GM19023 (cell line): Measurements from ENCODE around the gene FGA.
"Not testable (repeated sequence)": the region's sequence is repeated elsewhere in the genome, so short reads cannot be mapped to it uniquely, and the experiment has no call there.

ENCODE experiments used
- ATAC-seq: cut with Tn5 transposase; IDR thresholded peaks from one replicate; pipeline ENCODE4 v1.9.1; 2021; ENCODE audit warnings: mild to moderate bottlenecking, moderate library complexity; ENCODE audit not compliant: unreplicated experiment

Gene FGA

GRCh38 chr4:154608361-154609252, 18.1 kb upstream of the FGA start:
- no peak for ATAC-seq

GRCh38 chr4:154606728-154607723, 16.5 kb upstream of the FGA start:
- ATAC-seq, result no peak

GRCh38 chr4:154604696-154605200, 14.2 kb upstream of the FGA start:
- ATAC-seq, result no peak

GRCh38 chr4:154603033-154603943, 12.7 kb upstream of the FGA start:
- ATAC-seq, result no peak

GRCh38 chr4:154602404-154603020, 12.0 kb upstream of the FGA start:
- no peak for ATAC-seq

- no peak for ATAC-seq
Observed at GRCh38 chr4:154597798-154598774, 7.5 kb upstream of the FGA start.

- not testable (repeated sequence) for ATAC-seq
Observed at GRCh38 chr4:154597281-154597680, 6.7 kb upstream of the FGA start.

- ATAC-seq, result no peak
Observed at GRCh38 chr4:154595807-154596206, 5.3 kb upstream of the FGA start.

- not testable (repeated sequence) for ATAC-seq
Observed at GRCh38 chr4:154594343-154594742, 3.8 kb upstream of the FGA start.

- ATAC-seq, result no peak
Observed at GRCh38 chr4:154593868-154594267, 3.3 kb upstream of the FGA start.

- no peak for ATAC-seq
Observed at GRCh38 chr4:154591890-154592289, 1.3 kb upstream of the FGA start.

- no peak for ATAC-seq
Observed at GRCh38 chr4:154589296-154590197, 995 bp downstream of the FGA start.

GRCh38 chr4:154588198-154588597, 2.3 kb downstream of the FGA start:
- ATAC-seq, result no peak

GRCh38 chr4:154586296-154587033, 4.1 kb downstream of the FGA start:
- ATAC-seq, result no peak

GRCh38 chr4:154585369-154586018, 5.0 kb downstream of the FGA start:
- no peak for ATAC-seq

- no peak for ATAC-seq
Observed at GRCh38 chr4:154584259-154584658, 6.3 kb downstream of the FGA start.
